ENCODE results near the gene CATSPER4. TPM values are rescaled to one million over a fixed set of nuclear protein-coding genes. Genes with fewer than 3 reads are reported as not detected.

The CATSPER4 gene
- total RNA-seq, 1 donor from 2014 or later = not detected

DNA sequence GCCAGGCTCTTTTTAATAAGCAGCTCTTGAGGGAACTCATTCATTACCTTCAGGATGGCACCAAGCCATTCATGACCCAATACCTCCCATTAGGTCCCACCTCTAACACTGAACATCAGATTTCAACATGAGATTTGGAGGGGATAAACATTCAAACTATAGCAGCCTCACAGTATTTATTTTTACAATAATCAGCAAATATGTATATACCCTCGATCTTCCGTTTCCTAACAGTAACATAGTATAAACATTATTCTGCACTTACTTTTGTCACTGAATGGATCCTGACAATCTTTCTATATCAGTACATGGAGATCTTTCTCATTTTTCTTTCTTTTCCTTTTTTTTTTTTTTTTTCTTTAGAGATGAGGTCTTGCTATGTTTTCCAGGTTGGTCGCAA, 5.4 kb downstream of the CATSPER4 start:
- Mint-ChIP-seq H3K4me1 (ENCODE audit: low read depth) (no peaks in the 10 kb centered on the region), H3K27me3 (peaks cover 22% of the 10 kb centered on the region), H3K9me3 (ENCODE audit: low read depth) (no peaks in the 10 kb centered on the region), H3K36me3 (ENCODE audit: insufficient read depth) (no peaks in the 10 kb centered on the region), H3K4me3 (ENCODE audit: low read depth) (no peak overlapping the region), H3K27ac (no peak overlapping the region)
- no peak for DNase-seq (ENCODE audit: low spot score, unreplicated experiment)
- TF ChIP-seq, protein P1, sequence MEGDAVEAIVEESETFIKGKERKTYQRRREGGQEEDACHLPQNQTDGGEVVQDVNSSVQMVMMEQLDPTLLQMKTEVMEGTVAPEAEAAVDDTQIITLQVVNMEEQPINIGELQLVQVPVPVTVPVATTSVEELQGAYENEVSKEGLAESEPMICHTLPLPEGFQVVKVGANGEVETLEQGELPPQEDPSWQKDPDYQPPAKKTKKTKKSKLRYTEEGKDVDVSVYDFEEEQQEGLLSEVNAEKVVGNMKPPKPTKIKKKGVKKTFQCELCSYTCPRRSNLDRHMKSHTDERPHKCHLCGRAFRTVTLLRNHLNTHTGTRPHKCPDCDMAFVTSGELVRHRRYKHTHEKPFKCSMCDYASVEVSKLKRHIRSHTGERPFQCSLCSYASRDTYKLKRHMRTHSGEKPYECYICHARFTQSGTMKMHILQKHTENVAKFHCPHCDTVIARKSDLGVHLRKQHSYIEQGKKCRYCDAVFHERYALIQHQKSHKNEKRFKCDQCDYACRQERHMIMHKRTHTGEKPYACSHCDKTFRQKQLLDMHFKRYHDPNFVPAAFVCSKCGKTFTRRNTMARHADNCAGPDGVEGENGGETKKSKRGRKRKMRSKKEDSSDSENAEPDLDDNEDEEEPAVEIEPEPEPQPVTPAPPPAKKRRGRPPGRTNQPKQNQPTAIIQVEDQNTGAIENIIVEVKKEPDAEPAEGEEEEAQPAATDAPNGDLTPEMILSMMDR (IDR thresholded peaks at IDR 0.05; ENCODE audit: unreplicated experiment) = no peak

DNA sequence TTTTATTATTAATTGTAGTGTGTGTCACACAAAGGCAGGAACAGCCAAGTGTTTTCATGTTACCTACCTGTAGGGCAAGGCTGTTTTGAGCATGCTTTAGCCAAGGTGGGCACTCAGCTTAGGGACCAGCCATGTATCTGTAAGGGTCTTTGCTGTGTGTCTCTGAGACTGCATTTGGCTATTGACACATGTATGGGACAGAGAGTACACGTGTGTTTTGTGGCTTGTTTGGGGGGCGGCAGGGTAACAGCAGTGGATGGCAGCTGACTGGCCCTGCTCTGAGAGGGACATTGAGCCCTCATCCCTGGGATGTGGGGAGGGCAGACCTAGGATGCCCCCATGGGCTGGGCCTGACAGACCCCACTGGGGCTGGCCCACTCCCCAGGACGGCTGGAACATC, 6.9 kb downstream of the CATSPER4 start:
- Mint-ChIP-seq H3K4me3 (ENCODE audit: low read depth) (no peak overlapping the region), H3K27ac (no peak overlapping the region), H3K36me3 (ENCODE audit: insufficient read depth) (no peaks in the 10 kb centered on the region), H3K27me3 (peaks cover 34% of the 10 kb centered on the region), H3K4me1 (ENCODE audit: low read depth) (peaks cover 1% of the 10 kb centered on the region), H3K9me3 (ENCODE audit: low read depth) (no peaks in the 10 kb centered on the region)
- TF ChIP-seq, protein P1 (IDR thresholded peaks at IDR 0.05; ENCODE audit: unreplicated experiment) = no peak
- DNase-seq (ENCODE audit: low spot score, unreplicated experiment) = no peak

DNA sequence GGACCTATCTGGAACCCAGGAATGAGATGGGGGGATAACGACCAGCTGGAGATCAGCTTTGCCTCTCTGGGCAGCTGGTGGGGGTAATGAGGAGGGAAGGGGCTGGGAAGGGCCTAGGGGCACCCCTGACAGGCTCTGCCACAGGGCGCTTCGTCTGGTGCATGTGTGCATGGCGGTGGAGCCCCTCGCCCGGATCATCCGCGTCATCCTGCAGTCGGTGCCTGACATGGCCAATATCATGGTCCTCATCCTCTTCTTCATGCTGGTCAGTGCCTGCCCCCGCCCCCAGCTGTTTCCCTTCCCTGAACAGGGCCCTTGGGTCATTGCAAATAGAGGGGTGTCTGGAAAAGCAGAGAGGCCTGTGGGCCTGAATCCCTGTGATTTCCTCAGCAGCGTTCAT, 7.4 kb downstream of the CATSPER4 start:
- TF ChIP-seq, protein P1 (IDR thresholded peaks at IDR 0.05; ENCODE audit: unreplicated experiment) = no peak
- Mint-ChIP-seq H3K27ac (no peak overlapping the region), H3K27me3 (peaks cover 39% of the 10 kb centered on the region), H3K4me3 (ENCODE audit: low read depth) (no peak overlapping the region), H3K36me3 (ENCODE audit: insufficient read depth) (no peaks in the 10 kb centered on the region), H3K9me3 (ENCODE audit: low read depth) (no peaks in the 10 kb centered on the region), H3K4me1 (ENCODE audit: low read depth) (peaks cover 1% of the 10 kb centered on the region)
- no peak for DNase-seq (ENCODE audit: low spot score, unreplicated experiment)

DNA sequence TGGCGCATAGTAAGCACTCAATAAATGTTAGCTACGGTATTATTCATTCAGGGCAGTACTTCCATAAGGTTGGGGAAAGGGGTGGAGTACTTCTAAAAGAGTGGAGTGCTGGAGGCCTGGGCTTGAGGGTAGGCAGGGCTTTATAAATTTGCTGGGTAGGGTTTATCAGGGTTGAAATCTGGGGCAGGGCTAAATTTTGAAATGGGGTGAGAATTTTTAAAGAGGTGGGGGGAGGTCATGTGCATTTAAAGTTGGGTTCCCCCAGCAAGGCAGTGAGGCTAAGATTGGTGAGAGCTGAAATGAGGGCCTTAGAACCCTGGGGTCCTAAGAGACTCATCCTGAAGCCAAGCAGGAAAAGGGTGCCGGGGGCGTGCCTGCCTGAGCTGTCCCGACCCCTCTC, 10.0 kb downstream of the CATSPER4 start:
- no peak for DNase-seq (ENCODE audit: low spot score, unreplicated experiment)
- Mint-ChIP-seq H3K27me3 (peaks cover 48% of the 10 kb centered on the region), H3K4me3 (ENCODE audit: low read depth) (no peak overlapping the region), H3K9me3 (ENCODE audit: low read depth) (no peaks in the 10 kb centered on the region), H3K36me3 (ENCODE audit: insufficient read depth) (no peaks in the 10 kb centered on the region), H3K27ac (no peak overlapping the region), H3K4me1 (ENCODE audit: low read depth) (peaks cover 1% of the 10 kb centered on the region)
- TF ChIP-seq, protein P1 (IDR thresholded peaks at IDR 0.05; ENCODE audit: unreplicated experiment) = no peak

DNA sequence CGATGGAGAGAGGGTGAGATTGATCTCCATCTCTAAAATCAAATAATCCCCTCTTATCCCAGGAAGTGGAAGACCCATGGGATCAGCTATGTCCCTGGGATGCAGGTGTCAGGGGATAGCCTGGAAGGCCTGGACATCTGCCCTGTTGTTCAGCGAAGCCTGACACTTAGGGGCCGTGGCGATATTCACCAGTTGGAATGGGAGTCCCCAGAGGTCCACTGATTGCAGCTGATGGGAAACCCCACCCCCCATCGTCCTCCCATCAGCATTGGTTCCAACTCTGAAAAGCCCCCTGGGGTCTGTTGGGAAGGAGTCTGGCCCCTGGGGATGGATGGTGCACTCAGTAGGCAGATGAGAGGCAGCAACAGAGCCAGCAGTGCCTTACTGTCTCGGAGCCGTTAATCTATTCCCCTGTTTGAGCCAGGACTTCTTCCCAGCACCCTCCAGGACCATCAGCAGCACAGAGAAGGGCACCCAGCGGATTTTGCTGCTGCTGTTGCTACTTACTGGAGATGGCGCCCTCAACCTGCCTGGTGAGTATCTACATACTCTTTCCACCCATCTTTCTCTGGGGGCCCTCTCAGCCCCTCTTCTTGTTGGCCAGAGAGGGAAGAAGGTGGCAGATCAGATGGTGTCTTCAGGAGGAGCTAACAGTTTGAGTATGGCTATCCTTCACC, 13.4 kb downstream of the CATSPER4 start:
- H3K4me1 Mint-ChIP-seq (ENCODE audit: low read depth) = peaks cover 1% of the 10 kb centered on the region
- H3K36me3 Mint-ChIP-seq (ENCODE audit: insufficient read depth) = no peaks in the 10 kb centered on the region
- peaks cover 45% of the 10 kb centered on the region for H3K27me3 Mint-ChIP-seq
- no peaks in the 10 kb centered on the region for H3K9me3 Mint-ChIP-seq (ENCODE audit: low read depth)
- DNase-seq (ENCODE audit: low spot score, unreplicated experiment) = no peak
- TF ChIP-seq, protein P1 (IDR thresholded peaks at IDR 0.05; ENCODE audit: unreplicated experiment) = no peak
- H3K27ac Mint-ChIP-seq = no peak overlapping the region
- no peak overlapping the region for H3K4me3 Mint-ChIP-seq (ENCODE audit: low read depth)
